ENCODE measurements around the gene EPN1. TPM values are rescaled to one million over a fixed set of nuclear protein-coding genes. Genes with fewer than 3 reads are reported as not detected.
"Not testable (repeated sequence)": the region's sequence is repeated elsewhere in the genome, so short reads cannot be mapped to it uniquely, and the experiment has no call there.

Gene EPN1
- total RNA-seq, 1 donor from 2014 or later = 65.2 TPM

DNA sequence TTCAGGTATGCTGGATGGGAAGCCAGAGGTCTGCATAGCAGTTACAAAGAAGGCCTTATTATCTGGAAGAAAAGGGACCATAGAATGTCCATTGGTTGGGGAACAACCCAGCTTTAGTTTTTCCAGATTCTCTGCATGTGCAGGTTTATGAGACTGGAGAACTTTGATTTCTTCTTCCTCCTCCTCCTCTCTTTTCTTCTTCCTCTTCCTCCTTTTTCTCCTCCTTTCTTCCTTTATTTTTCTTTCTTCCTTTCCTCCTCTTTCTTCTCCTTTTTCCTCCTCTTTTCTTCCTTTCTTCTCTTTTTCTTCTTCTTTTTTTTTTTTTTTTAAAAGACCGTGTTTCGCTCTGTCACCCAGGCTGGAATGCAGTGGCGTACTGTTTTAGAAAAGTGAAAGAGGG is 30.9 kb downstream of the EPN1 start:
- CTCF ChIA-PET = no interaction called here
- no peak for ATAC-seq (ENCODE audit: low read depth)

DNA sequence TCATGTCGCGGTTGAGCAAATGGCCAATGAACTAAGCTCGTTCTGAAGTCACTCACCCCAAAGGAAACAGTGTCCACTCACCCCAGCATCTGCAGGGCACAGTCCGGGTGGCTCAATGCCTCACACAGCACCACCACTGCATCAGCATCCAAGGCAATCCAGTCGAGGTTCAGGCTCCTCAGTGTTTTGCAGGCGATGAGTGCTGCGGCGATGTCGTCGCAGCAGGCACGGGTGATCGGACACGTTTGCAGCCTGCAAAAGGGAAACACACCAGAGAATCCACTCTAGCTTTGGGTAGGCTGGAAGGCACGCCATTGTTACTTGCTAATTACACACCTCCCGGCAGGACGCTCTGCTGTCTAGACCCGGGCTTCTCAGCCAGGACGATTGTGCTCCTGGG is 36.7 kb downstream of the EPN1 start:
- H3K36me3 Mint-ChIP-seq (ENCODE audit: low read depth) = no peaks in the 10 kb centered on the region
- no peaks in the 10 kb centered on the region for H3K9me3 Mint-ChIP-seq
- POLR2A ChIA-PET = interaction anchor here (0.5 kb wide), 1 partner anchor 57 kb away, joined by 4 read pairs; the partner anchor contains the start of gene U2AF2
- CTCF ChIA-PET = no interaction called here
- peaks cover 5% of the 10 kb centered on the region for H3K27me3 Mint-ChIP-seq
- intact Hi-C loops (cut with micrococcal nuclease) = no loop called here
- H3K27ac Mint-ChIP-seq = no peak overlapping the region
- DNase-seq = no peak
- peaks cover 2% of the 10 kb centered on the region for H3K4me1 Mint-ChIP-seq
- no peak for ATAC-seq (ENCODE audit: low read depth)
- TF ChIP-seq, protein P1, sequence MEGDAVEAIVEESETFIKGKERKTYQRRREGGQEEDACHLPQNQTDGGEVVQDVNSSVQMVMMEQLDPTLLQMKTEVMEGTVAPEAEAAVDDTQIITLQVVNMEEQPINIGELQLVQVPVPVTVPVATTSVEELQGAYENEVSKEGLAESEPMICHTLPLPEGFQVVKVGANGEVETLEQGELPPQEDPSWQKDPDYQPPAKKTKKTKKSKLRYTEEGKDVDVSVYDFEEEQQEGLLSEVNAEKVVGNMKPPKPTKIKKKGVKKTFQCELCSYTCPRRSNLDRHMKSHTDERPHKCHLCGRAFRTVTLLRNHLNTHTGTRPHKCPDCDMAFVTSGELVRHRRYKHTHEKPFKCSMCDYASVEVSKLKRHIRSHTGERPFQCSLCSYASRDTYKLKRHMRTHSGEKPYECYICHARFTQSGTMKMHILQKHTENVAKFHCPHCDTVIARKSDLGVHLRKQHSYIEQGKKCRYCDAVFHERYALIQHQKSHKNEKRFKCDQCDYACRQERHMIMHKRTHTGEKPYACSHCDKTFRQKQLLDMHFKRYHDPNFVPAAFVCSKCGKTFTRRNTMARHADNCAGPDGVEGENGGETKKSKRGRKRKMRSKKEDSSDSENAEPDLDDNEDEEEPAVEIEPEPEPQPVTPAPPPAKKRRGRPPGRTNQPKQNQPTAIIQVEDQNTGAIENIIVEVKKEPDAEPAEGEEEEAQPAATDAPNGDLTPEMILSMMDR (IDR thresholded peaks at IDR 0.05) = no peak
- H3K4me3 Mint-ChIP-seq = no peak overlapping the region

More for the DNA sequence above, 30.9 kb downstream of the EPN1 start:
- Mint-ChIP-seq H3K9me3 (no peaks in the 10 kb centered on the region), H3K27me3 (no peaks in the 10 kb centered on the region), H3K4me3 (no peak overlapping the region), H3K27ac (no peak overlapping the region), H3K4me1 (peaks cover 7% of the 10 kb centered on the region), H3K36me3 (ENCODE audit: low read depth) (peaks cover 10% of the 10 kb centered on the region)
- DNase-seq = no peak
- intact Hi-C loops (cut with micrococcal nuclease) = no loop called here
- POLR2A ChIA-PET = no interaction called here
- TF ChIP-seq, protein P1 (IDR thresholded peaks at IDR 0.05) = no peak

DNA sequence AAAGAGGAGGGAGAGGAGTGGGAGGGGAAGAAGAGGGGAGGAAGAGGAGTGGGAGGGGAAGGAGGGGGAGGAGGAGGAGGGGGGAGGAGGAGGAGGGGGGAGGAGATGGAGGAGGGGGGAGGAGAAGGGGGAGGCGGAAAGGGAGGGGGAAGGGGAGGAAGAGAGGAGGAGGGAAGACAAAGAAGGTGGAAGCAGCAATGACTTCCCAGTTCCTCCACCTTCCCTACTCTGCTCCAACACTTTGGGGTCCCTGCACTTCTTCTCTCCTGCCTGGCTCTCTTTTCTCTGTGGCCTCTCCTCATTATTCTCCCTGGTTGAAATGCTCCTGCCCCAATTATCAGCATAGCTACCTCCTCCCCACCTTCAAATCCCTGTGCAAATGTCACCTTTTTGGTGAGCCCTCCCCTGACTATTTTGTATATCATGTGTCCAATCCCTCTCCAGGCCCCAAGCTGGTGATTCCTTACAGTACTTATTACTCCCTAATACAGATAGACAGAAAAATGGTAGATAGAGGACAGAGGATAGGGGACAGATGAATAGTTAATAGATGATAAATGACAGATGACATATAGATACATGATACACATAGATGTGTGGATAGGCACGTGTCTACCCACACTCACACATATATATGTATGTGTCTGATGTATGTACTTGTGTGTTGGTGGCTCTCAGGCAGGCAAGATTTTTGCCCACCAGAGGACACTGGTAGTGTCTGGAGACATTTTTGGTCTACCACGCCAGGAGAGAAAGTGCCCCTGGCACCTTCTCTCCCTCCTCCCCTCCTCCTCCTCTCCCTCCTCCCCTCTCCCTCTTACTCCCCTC is 38.0 kb downstream of the EPN1 start:
- H3K4me1 Mint-ChIP-seq = peaks cover 2% of the 10 kb centered on the region
- intact Hi-C loops (cut with micrococcal nuclease) = no loop called here
- POLR2A ChIA-PET = no interaction called here
- no peak overlapping the region for H3K4me3 Mint-ChIP-seq
- H3K36me3 Mint-ChIP-seq (ENCODE audit: low read depth) = no peaks in the 10 kb centered on the region
- H3K9me3 Mint-ChIP-seq = no peaks in the 10 kb centered on the region
- peaks cover 11% of the 10 kb centered on the region for H3K27me3 Mint-ChIP-seq
- TF ChIP-seq, protein P1 (IDR thresholded peaks at IDR 0.05) = no peak
- CTCF ChIA-PET = no interaction called here
- ATAC-seq (ENCODE audit: low read depth) (no peak), DNase-seq (no peak)
- H3K27ac Mint-ChIP-seq = no peak overlapping the region

DNA sequence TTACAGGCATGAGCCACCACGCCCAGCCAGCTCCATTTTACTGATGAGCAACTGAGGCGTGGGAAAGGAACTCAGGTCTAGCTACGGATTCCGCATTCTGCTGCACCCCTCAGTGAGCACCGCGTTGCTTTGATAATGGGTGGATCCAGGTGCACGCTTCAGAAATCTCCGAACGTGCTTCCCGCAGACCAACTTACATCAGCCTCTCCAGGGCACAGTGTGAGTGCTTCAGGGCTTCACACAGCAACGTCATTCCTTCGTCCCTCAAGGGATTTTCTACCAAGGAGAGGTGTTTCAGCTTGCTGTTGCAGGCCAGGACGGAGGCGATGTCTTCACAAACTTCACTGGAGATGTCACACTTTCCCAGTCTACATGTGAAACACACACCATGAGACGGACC is 41.5 kb downstream of the EPN1 start:
- peaks cover 2% of the 10 kb centered on the region for H3K4me1 Mint-ChIP-seq
- no peak for ATAC-seq (ENCODE audit: low read depth)
- H3K27me3 Mint-ChIP-seq = peaks cover 34% of the 10 kb centered on the region
- intact Hi-C loops (cut with micrococcal nuclease) = no loop called here
- TF ChIP-seq, protein P1 (IDR thresholded peaks at IDR 0.05) = no peak
- DNase-seq = no peak
- H3K36me3 Mint-ChIP-seq (ENCODE audit: low read depth) = no peaks in the 10 kb centered on the region
- ChIA-PET POLR2A (no interaction called here), CTCF (no interaction called here)
- H3K4me3 Mint-ChIP-seq = no peak overlapping the region
- H3K9me3 Mint-ChIP-seq = peaks cover 8% of the 10 kb centered on the region
- no peak overlapping the region for H3K27ac Mint-ChIP-seq

DNA sequence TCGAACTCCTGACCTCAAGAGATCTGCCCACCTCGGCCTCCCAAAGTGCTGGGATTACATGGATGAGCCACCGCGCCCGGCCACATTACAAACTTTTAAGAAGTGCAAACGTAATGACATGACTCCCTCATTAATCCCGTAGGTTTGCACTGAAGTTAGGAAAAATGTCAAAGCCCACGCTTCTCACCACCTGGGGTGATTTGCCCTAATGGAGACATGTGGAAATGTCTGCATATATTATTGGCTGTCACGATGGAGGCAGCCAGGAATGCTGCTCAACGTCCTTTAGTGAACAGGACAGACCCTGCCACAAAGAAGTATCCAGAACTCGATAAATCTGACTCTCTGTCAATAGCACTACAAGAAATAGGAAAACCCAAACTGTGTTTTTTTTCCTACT is 42.2 kb downstream of the EPN1 start:
- intact Hi-C loops (cut with micrococcal nuclease) = no loop called here
- POLR2A ChIA-PET = no interaction called here

DNA sequence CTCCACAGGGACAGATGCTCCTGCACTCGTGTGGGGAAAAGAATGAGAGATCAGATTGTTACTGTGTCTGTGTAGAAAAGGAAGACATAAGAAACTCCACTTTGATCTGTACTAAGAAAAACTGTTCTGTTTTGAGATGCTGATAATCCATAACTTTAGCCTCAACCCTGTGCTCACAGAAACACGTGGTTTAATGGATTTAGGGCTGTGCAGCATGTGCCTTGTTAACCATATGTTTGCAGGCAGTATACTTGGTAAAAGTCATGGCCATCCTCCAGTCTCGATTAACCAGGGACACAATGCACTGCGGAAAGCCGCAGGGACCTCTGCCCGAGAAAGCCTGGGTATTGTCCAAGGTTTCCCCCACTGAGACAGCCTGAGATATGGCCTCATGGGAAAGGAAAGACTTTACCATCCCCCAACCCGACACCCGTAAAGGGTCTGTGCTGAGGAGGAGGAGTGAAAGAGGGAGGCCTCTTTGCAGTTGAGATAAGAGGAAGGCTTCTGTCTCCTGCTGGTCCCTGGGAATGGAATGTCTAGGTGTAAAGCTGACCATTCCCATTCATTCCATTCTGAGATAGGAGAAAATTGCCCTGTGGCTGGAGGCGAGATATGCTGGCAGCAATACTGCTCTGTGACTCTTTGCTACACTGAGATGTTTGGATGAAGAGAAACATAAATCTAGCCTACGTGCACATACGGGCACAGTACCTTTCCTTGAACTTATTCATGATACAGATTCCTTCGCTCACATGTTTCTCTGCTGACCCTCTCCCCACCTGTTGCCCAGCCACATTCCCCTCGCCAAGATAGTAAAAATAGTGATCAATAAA is 43.1 kb downstream of the EPN1 start:
- H3K4me3 Mint-ChIP-seq; DNase-seq; H3K4me1 Mint-ChIP-seq; CTCF ChIA-PET; POLR2A ChIA-PET; ATAC-seq (ENCODE audit: low read depth); H3K27ac Mint-ChIP-seq; H3K36me3 Mint-ChIP-seq (ENCODE audit: low read depth); intact Hi-C loops (cut with micrococcal nuclease): not testable (repeated sequence)
- Mint-ChIP-seq H3K9me3 (peaks cover 18% of the 10 kb centered on the region), H3K27me3 (peaks cover 34% of the 10 kb centered on the region)

More for the DNA sequence above, 42.2 kb downstream of the EPN1 start:
- DNase-seq (no peak), ATAC-seq (ENCODE audit: low read depth) (no peak)
- Mint-ChIP-seq H3K27ac (no peak overlapping the region), H3K36me3 (ENCODE audit: low read depth) (no peaks in the 10 kb centered on the region), H3K4me3 (no peak overlapping the region), H3K9me3 (peaks cover 15% of the 10 kb centered on the region), H3K4me1 (peaks cover 2% of the 10 kb centered on the region), H3K27me3 (peaks cover 34% of the 10 kb centered on the region)
- CTCF ChIA-PET = no interaction called here
- TF ChIP-seq, protein P1 (IDR thresholded peaks at IDR 0.05) = no peak

Data from activated B cell treated with CpG ODN at 0.5 μM for 24 hours (primary cell).